GM21447 (cell line): Measurements from ENCODE around the gene C19orf25.
"Not testable (repeated sequence)": the region's sequence is repeated elsewhere in the genome, so short reads cannot be mapped to it uniquely, and the experiment has no call there.

Source experiments
- ATAC-seq: cut with Tn5 transposase; IDR thresholded peaks from one replicate; pipeline ENCODE4 v1.9.1; 2021; ENCODE audit not compliant: unreplicated experiment

C19orf25 gene

DNA sequence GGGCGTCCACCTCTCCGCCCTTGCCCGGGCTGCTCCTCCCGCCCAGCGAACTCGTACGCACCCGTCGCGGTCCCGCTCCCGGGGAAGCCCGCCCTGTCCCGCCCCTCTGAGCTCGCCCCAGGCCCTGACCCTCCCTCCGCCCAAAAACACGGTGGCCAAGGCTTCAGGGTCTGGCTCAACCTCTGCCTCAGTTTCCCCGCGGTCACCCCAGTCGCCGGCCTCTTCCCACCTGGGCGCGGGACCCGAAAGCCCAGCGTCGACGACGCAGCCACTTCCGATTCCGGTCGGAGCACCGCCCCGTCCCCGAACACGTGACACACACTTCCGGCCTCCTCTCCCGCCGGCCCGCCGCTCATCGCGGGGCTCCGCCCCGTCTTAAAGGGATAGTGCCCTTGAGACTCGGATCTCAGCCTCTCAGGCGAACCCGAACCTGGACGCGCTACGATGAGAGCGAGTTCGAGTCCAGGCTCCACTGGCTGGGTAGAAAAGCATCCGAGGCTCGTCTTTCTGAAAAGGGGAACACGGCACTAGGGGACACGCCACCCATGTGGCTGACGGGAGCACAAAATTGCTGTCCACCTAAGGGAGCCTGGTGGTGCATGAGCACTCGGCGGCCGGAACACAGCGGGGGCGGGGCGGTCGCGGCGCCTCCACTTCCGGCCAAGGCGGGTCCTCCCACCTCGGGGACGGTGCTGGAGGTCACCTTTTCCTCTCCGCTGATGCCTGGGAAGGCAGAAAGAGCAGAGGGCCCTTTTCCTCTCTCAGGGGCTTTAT lies at the start of gene C19orf25:
TSS of gene C19orf25 (minus strand) at position 282 of the 774 bp plus-strand sequence. CDS start 312 bp downstream, outside the sequence.
- ATAC-seq = peak; percentile 86

DNA sequence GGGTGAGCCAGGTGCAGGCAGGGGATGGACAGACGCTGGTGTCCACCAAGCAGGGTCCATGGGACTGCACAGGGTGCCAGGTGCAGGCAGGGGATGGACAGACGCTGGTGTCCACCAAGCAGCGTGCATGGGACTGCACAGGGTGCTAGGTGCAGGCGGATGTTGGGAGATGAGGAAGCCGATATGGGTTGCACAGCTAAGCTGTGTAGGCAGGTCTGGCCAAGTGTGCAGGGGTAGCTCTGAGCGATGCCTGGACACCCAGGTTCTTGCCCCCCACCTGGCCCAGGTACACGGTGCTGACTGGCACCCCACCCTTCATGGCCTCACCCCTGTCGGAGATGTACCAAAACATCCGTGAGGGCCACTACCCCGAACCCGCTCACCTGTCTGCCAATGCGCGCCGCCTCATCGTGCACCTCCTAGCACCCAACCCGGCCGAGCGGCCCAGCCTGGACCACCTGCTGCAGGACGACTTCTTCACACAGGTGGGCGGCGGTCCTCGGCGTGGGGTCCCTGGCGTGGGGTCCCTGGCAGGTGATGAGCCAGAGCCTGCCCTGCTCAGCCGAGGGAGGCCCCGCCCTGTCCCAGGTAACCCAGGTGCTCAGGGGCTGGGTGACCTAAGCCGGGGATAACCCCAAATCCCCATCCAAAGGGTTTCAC lies 48.8 kb upstream of the C19orf25 start:
- no peak for ATAC-seq

GRCh38 chr19:1526979-1527649 lies 48.1 kb upstream of the C19orf25 start:
- no peak for ATAC-seq

GRCh38 chr19:1526066-1526778 lies 47.2 kb upstream of the C19orf25 start:
- ATAC-seq = no peak

DNA sequence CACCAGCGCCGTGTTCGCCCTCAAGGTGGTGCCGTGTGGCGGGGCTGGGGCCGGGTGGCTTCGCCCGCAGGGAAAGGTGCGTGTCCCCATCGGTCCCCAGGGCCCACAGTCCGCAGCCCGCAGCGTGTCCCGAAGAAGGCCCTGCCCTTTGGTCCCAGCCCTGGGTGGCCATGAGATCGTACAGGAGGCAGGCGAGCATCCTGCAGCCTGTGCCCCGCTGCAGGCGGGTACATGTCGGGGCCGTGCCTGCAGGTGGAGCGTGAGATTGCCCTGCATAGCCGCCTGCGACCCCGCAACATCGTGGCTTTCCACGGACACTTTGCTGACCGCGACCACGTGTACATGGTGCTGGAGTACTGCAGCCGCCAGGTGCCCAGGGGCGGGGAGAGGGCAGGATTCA lies 46.3 kb upstream of the C19orf25 start:
- ATAC-seq = no peak

DNA sequence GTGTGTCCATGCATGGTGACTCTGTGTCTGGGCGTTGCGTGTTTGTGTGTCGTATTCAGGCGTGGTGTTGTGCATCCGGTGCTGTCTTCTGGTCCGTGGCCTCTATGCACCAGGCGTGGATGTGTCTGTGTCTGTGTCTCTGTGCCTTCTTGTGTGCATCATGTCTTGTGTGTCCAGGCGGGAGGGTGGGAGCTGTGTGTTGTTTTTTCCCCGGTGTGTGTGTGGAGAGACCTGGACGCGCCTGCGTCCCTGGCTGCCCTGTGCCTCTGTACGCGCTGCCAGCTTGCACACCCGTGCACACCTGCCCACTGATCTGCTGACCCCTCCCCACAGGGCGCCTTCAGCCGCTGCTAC lies 45.9 kb upstream of the C19orf25 start:
- no peak for ATAC-seq

GRCh38 chr19:1524287-1524971 lies 45.4 kb upstream of the C19orf25 start:
- ATAC-seq = no peak

DNA sequence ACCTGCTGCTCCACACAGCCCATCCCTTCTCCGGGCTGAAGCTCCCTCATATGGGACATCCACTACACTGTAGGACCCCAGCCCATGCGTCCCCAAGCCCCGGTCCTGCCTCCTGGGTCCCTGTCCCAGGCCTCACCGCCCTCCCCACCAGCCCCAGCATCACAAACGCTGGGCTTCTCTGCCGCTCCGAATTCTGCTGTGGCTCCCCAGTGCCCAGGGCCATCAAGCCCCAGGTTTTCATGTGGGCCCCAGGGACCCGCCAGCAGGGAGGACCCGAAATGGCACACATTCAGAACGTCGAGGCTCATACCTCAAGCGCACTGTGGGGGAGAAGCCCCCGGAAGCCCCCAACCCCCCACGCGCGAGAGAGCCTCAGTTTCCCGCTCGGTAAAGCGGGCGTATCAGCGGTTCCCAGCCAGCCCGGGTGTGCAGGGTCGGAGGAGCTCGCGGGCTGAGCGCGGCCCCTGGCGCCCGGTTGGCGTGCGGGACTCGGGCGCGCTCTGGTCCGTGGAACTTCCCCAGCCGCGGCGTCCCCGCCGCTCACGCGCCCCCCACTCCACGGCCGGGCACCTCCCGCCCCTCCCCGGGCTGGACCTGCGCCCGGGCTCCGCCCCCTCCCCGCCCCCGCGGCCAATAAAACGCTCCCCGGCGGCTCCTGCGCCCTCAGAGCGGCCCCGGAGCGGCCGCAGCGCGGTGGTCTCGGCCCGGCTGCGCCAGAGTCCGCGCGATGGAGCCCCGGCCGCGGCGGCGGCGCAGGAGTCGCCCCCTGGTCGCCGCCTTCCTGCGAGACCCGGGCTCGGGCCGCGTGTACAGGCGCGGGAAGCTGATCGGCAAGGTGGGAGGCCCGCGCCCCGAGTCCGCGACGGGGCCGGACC lies 44.6 kb upstream of the C19orf25 start, which contains the start of gene PLK5:
TSS of gene PLK5 (plus strand) at position 666 of the 875 bp plus-strand sequence. CDS start 2,920 bp downstream, outside the sequence.
- no peak for ATAC-seq

DNA sequence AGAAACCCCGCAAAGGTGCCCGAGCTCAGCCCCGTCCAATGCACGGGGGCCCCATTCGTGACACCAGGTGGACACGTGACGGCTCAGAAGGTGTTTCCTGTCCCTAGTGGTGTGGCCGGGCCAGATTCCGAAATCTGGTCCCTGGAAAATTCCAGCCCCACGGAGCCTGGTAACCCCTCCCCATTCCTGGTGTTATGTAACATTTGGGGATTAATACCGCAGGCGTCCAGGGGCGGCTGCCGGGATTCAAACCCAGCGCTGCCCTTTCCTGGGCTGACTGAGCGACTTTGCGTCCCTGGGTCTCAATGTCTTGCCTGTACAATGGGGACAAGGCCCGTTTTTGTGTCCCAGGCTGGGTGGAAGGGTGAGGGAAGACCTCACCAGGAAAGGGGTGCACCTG lies 43.8 kb upstream of the C19orf25 start:
- ATAC-seq = no peak

DNA sequence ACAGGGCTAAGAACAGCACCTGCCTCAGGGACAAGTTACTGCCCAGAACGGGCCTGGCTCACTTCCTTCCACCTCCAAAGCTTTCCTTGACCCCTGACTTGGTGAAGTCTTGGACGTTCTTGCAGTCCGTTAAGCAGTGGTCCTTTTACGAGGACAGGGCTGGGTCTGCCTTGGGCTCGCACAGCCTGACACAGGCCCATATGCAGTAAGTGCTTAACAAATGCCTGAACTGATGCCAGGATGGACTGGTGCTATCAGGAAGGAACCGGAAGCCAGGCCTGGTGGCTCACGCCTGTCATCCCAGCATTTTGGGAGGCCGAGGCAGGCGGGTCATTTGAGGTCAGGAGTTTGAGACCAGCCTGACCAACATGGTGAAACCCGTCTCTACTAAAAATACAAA lies 43.0 kb upstream of the C19orf25 start:
- no peak for ATAC-seq

DNA sequence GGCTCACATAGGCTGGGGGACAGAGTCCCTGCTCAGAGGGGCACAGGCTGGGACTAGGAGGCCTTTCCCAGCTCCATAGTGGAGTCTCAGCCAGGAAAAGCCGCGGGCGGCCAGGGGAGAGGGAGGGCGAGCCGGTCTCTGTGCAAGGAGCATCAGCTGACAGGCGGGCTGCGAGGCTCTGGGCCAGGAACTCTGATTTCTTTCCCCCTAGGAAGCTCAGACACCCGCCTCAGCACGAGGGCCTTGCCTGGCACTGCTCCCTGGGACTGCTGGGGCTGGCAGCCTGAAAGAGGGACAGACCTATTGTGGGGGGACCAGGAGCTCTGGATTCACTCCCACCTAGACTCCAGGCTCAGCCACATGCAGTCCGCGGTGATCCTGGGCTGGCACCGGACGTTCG lies 42.6 kb upstream of the C19orf25 start:
- no peak for ATAC-seq

- ATAC-seq = no peak
These were observed 41.3 kb upstream of the C19orf25 start for GRCh38 chr19:1520203-1520780.

- not testable (repeated sequence) for ATAC-seq
These were observed 40.8 kb upstream of the C19orf25 start for GRCh38 chr19:1519802-1520201.

- ATAC-seq = no peak
These were observed 39.5 kb upstream of the C19orf25 start for GRCh38 chr19:1518471-1518870.

GRCh38 chr19:1516395-1516753 lies 37.4 kb upstream of the C19orf25 start:
- no peak for ATAC-seq

DNA sequence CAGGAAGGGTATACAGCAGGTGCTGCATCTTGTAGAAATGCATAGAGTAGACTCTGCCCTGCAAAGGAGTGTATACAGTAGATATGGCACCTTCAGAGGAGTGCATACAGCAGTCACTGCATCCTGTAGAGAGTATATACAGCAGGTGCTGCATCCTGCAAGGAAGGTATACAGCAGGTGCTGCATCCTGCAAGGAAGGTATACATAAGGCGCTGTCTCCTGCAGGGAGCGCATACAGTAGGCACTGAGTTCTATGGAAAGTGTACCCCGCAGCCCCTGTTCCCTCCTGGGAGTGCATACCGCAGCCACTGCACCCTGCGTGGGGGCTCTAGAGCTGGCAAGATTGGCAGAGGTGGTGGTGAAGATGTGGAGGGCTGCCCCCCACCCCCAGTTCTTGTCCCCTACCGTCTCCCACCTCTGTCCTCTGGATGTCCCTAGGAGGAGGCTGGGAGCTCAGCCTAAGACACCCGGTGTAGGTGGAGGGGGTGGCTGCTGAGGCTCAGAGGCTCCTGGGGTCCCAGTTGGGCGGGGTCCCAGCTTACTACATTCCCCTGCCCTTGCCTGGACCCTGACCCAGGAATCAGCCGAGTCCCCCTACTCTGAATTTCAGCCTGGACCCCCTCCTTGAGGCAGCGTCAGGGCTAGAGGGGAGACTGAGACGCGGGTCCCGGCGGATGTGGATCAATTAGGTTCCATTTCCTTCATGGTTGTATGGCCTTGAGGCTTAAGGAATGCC lies 36.1 kb upstream of the C19orf25 start:
- ATAC-seq = no peak

GRCh38 chr19:1514295-1514661 lies 35.3 kb upstream of the C19orf25 start:
- ATAC-seq = no peak

DNA sequence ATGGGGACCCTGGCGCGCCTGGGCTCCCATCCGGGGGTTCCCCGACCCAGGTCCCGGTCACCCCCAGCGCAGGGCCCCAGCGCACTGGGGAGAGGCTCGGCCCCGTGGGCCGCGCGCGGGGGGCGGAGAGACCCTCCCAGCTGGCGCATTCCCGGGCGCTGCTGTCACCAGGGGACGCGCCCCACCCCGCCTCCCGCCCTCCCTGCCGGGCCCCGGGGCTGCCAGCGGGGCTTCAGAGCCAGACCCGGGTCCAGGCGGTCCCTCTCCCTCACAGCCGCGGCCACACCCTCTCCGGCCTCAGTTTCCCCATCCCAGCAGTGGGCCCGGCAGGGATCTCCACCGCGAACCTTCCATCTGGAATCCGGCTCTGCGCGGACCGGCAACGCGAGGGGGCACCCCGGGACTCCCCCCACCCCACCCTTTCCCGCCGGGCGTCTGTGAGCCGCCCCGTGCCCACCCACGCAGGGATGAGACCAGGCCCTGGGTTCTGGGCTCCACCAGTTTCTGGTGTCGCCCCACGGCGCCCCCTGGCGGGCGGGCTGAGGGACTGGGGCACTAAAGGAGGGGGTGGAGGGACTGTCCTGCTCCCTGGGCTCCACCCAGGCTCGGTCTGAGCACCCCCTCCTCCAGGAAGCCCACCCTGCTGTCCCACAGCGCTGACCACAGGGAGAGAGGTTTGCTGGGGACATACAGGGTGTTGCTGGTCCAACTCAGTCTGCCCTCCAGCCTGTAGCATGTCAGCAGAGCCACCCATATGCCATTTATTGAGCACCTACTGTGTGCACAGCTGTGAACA lies 34.7 kb upstream of the C19orf25 start:
- ATAC-seq = no peak
